Keratinocyte (primary cell): ENCODE measurements around the gene HINT2. TPM values are rescaled to one million over a fixed set of nuclear protein-coding genes. Genes with fewer than 3 reads are reported as not detected.

ENCODE experiments used
- DNase-seq: peaks from one replicate; pipeline ENCODE4 v3.0.0-alpha.2; 2011; ENCODE audit warnings: low read depth, missing footprints, low spot score
- FAIRE-seq: peaks from 2 replicates; lab custom pipeline; 2011; peaks lifted over from hg19 to GRCh38; lab: Jason Lieb, UNC
- H2AFZ ChIP-seq: 2 replicates; pipeline ENCODE4 v1.6.0; 2012; ENCODE audit warnings: low read length, control low read depth, inconsistent platforms; ENCODE audit not compliant: control insufficient read depth
- H3K27ac ChIP-seq: 2 replicates; pipeline ENCODE4 v1.5.1; 2011; ENCODE audit warnings: low read length; ENCODE audit not compliant: control insufficient read depth, insufficient read depth
- H3K27me3 ChIP-seq: 3 replicates; pipeline ENCODE4 v1.6.0; 2011; ENCODE audit warnings: low read length; ENCODE audit not compliant: control insufficient read depth, insufficient read depth; ENCODE audit errors: extremely low read depth
- H3K36me3 ChIP-seq, 2 experiments: 2 replicates in 1 of 2; 3 replicates in 1 of 2; pipeline ENCODE4 v1.5.1; 2011; ENCODE audit warnings: low read length in 2 of 2, mild to moderate bottlenecking in 1 of 2; ENCODE audit not compliant: control insufficient read depth in 2 of 2, insufficient read depth in 2 of 2; ENCODE audit errors: extremely low read depth in 1 of 2
- H3K4me1 ChIP-seq: 3 replicates; pipeline ENCODE4 v1.5.1; 2011; ENCODE audit warnings: low read length; ENCODE audit not compliant: control insufficient read depth, insufficient read depth; ENCODE audit errors: extremely low read depth
- H3K4me2 ChIP-seq: 3 replicates; pipeline ENCODE4 v1.6.0; 2011; ENCODE audit warnings: low read depth, low read length; ENCODE audit not compliant: control insufficient read depth, insufficient read depth; ENCODE audit errors: extremely low read depth
- H3K4me3 ChIP-seq, 3 experiments: fragments of 200-600 bp in 1 of 3; sonication (generic) in 1 of 3; 2 replicates in 2 of 3; 3 replicates in 1 of 3; pipeline ENCODE4 v1.5.1; 2011 to 2016; ENCODE audit warnings: low read length in 3 of 3, mild to moderate bottlenecking in 3 of 3, control low read depth in 2 of 3, inconsistent platforms in 1 of 3, low read depth in 1 of 3, mixed read lengths in 1 of 3, mixed run types in 1 of 3, moderate library complexity in 1 of 3; ENCODE audit not compliant: control insufficient read depth in 2 of 3, insufficient read depth in 2 of 3; ENCODE audit errors: extremely low read depth in 1 of 3
- H3K79me2 ChIP-seq: 2 replicates; pipeline ENCODE4 v1.6.0; 2012; ENCODE audit warnings: low read length; ENCODE audit not compliant: control insufficient read depth, insufficient read depth
- H3K9ac ChIP-seq: 3 replicates; pipeline ENCODE4 v1.6.0; 2011; ENCODE audit warnings: low read length; ENCODE audit not compliant: control insufficient read depth, insufficient read depth; ENCODE audit errors: extremely low read depth
- H3K9me1 ChIP-seq: 3 replicates; pipeline ENCODE4 v1.6.0; 2011; ENCODE audit warnings: low read length; ENCODE audit not compliant: control insufficient read depth, insufficient read depth; ENCODE audit errors: extremely low read depth
- H3K9me3 ChIP-seq: 2 replicates; pipeline ENCODE4 v1.5.1; 2012; ENCODE audit warnings: low read depth, low read length; ENCODE audit not compliant: control insufficient read depth
- H4K20me1 ChIP-seq: 3 replicates; pipeline ENCODE4 v1.6.0; 2011; ENCODE audit warnings: low read length; ENCODE audit not compliant: control insufficient read depth, insufficient read depth; ENCODE audit errors: extremely low read depth
- CTCF ChIP-seq, 3 experiments: IDR thresholded peaks in 1 of 3; conservative IDR thresholded peaks in 1 of 3; optimal IDR thresholded peaks in 1 of 3; 2 replicates in 2 of 3; 3 replicates in 1 of 3; pipeline versions ENCODE3 to v1.5.1; 2011; ENCODE audit warnings: low read length in 3 of 3, mild to moderate bottlenecking in 3 of 3, moderate library complexity in 2 of 3, control low read depth in 1 of 3, inconsistent platforms in 1 of 3; ENCODE audit not compliant: insufficient read depth in 2 of 3; ENCODE audit errors: extremely low read depth in 1 of 3
- EZH2 ChIP-seq: IDR thresholded peaks from one replicate; pipeline ENCODE4 v1.6.1; 2012; ENCODE audit warnings: inconsistent platforms, mild to moderate bottlenecking, low read length, moderate library complexity
- dilution Hi-C: fragments of 300-500 bp; cut with MboI; formaldehyde crosslinking; loops from one replicate; pipeline ENCODE4 v1.7.0; 2020; ENCODE audit warnings: low sequenced_read_pairs; ENCODE audit not compliant: extremely low pct_ligation_motif_present
- polyA plus RNA-seq, 5 experiments: library from polyadenylated mRNA; depleted of rRNA in 3 of 5; stranded (reverse) in 3 of 5; stranded (forward) in 1 of 5; unstranded in 1 of 5; fragments of >200 nt; gene quantifications; 1 replicate in 1 of 5; 2 replicates in 3 of 5; 3 replicates in 1 of 5; pipeline versions ENCODE4 v1.2.1 to v1.2.3, GENCODE V29; 2011 to 2012; ENCODE audit warnings: missing spikeins in 2 of 5, low read depth in 1 of 5, low replicate concordance in 1 of 5

Gene HINT2
- polyA plus RNA-seq, 1 donor (not counting 4 experiments of a cell fraction or from before 2014, with no cell fraction given): 16.6 TPM

GRCh38 chr9:35774907-35775635 lies 39.8 kb downstream of the HINT2 start:
- Histone ChIP-seq H3K27me3 (no peaks in the 10 kb centered on the region), H3K9ac (no peak overlapping the region), H3K9me3 (no peaks in the 10 kb centered on the region), H3K4me1 (peaks cover 11% of the 10 kb centered on the region), H3K36me3 (no peaks in the 10 kb centered on the region), H3K9me1 (no peaks in the 10 kb centered on the region), H3K4me2 (no peak overlapping the region), H3K27ac (no peak overlapping the region), H3K79me2 (no peaks in the 10 kb centered on the region), H4K20me1 (no peaks in the 10 kb centered on the region), H2AFZ (no peak overlapping the region), H3K4me3 (no peak overlapping the region)
- DNase-seq: no peak
- TF ChIP-seq CTCF (optimal IDR thresholded peaks at IDR 0.05 in 1 of 3, IDR thresholded peaks at IDR 0.05 in 1 of 3, conservative IDR thresholded peaks at IDR 0.05 in 1 of 3; ENCODE audit: extremely low read depth in 1 of 3, insufficient read depth in 2 of 3, low read length in 3 of 3): no peak
- TF ChIP-seq EZH2: no peak
- no peak for FAIRE-seq
- dilution Hi-C loops: no loop called here

- DNase-seq: no peak
- no peaks in the 10 kb centered on the region for H3K36me3 ChIP-seq
- H3K27ac ChIP-seq: no peak overlapping the region
- no peaks in the 10 kb centered on the region for H3K27me3 ChIP-seq
- no peak for FAIRE-seq
- H3K9ac ChIP-seq: no peak overlapping the region
- H2AFZ ChIP-seq: no peak overlapping the region
- peaks cover 11% of the 10 kb centered on the region for H3K4me1 ChIP-seq
- dilution Hi-C loops: no loop called here
- H3K4me2 ChIP-seq: peak overlapping the region; percentile 8
- no peak overlapping the region for H3K4me3 ChIP-seq
- no peak for TF ChIP-seq EZH2
- TF ChIP-seq CTCF (optimal IDR thresholded peaks at IDR 0.05 in 1 of 3, IDR thresholded peaks at IDR 0.05 in 1 of 3, conservative IDR thresholded peaks at IDR 0.05 in 1 of 3; ENCODE audit: extremely low read depth in 1 of 3, insufficient read depth in 2 of 3, low read length in 3 of 3): no peak
- no peaks in the 10 kb centered on the region for H3K9me1 ChIP-seq
- no peaks in the 10 kb centered on the region for H3K79me2 ChIP-seq
- H4K20me1 ChIP-seq: no peaks in the 10 kb centered on the region
- no peaks in the 10 kb centered on the region for H3K9me3 ChIP-seq
These were observed 42.9 kb downstream of the HINT2 start for GRCh38 chr9:35771943-35772342.
